K562 (cell line): Measurements from ENCODE around the gene SMC4.
A peak's percentile ranks its signal among the peaks of the same experiment; 100 is the strongest.

ENCODE experiments used
- CCAR2 ChIP-seq: fragments of 200-400 bp; formaldehyde crosslinking; IDR thresholded peaks from 2 replicates; pipeline ENCODE4 v1.6.1; 2017; ENCODE audit warnings: mild to moderate bottlenecking, low read depth, low read length
- CHD2 ChIP-seq: IDR thresholded peaks from 2 replicates; pipeline ENCODE4 v1.6.1; 2011; ENCODE audit warnings: low read depth, low read length
- CREM ChIP-seq: IDR thresholded peaks from 2 replicates; pipeline ENCODE4 v1.6.1; 2014; ENCODE audit warnings: antibody characterized with exemption, low read depth
- GTF2F1 ChIP-seq: IDR thresholded peaks from 2 replicates; pipeline ENCODE4 v1.6.1; 2011; ENCODE audit warnings: low read depth, low read length, improper control_type of control experiment
- NFE2 ChIP-seq: IDR thresholded peaks from 2 replicates; pipeline ENCODE4 v1.6.1; 2014; ENCODE audit warnings: antibody characterized with exemption, low read depth
- POLR2G ChIP-seq: fragments of 200-400 bp; formaldehyde crosslinking; IDR thresholded peaks from 2 replicates; pipeline ENCODE4 v1.6.1; 2017; ENCODE audit warnings: low read depth, mild to moderate bottlenecking, antibody characterized with exemption, low read length, moderate library complexity
- SIRT6 ChIP-seq: IDR thresholded peaks from one replicate; pipeline ENCODE4 v1.6.1; 2012; ENCODE audit warnings: low read depth, mild to moderate bottlenecking, control low read depth, inconsistent platforms, low read length, moderate library complexity
- SOX6 ChIP-seq: fragments of 450-650 bp; IDR thresholded peaks from 2 replicates; pipeline ENCODE4 v1.6.1; 2014; ENCODE audit warnings: mild to moderate bottlenecking
- TCF7L2 ChIP-seq: fragments of 150-350 bp; IDR thresholded peaks from 2 replicates; pipeline ENCODE4 v1.6.1; 2016; ENCODE audit warnings: low read depth, mild to moderate bottlenecking, low read length, moderate library complexity
- USF1 ChIP-seq: sonication (generic); formaldehyde crosslinking; IDR thresholded peaks from 2 replicates; pipeline ENCODE4 v1.9.0; 2022; ENCODE audit warnings: mild to moderate bottlenecking, missing genetic modification reagents
- ZNF347 ChIP-seq: fragments of 450-650 bp; formaldehyde crosslinking; IDR thresholded peaks from 2 replicates; pipeline ENCODE4 v1.4.0; 2020; ENCODE audit warnings: low read depth, mild to moderate bottlenecking, moderate library complexity
- TF ChIP-seq, protein P1 (sequence below), 2 experiments: fragments of 450-650 bp in 1 of 2; sonication (generic) in 1 of 2; formaldehyde crosslinking; conservative IDR thresholded peaks; 2 replicates each; pipeline versions ENCODE4 v1.4.0 to v1.8.1; 2020 to 2022; ENCODE audit warnings: mild to moderate bottlenecking in 1 of 2, missing genetic modification reagents in 1 of 2
- TF ChIP-seq, protein P2 (sequence below): sonication (generic); formaldehyde crosslinking; IDR thresholded peaks from 2 replicates; pipeline ENCODE4 v1.8.0; 2023; ENCODE audit warnings: missing genetic modification reagents, mild to moderate bottlenecking, borderline replicate concordance
- TF ChIP-seq, protein P3 (sequence below): sonication (generic); formaldehyde crosslinking; IDR thresholded peaks from 2 replicates; pipeline ENCODE4 v1.8.1; 2023; ENCODE audit warnings: mild to moderate bottlenecking, missing genetic modification reagents, moderate library complexity

- TF ChIP-seq, protein P1, sequence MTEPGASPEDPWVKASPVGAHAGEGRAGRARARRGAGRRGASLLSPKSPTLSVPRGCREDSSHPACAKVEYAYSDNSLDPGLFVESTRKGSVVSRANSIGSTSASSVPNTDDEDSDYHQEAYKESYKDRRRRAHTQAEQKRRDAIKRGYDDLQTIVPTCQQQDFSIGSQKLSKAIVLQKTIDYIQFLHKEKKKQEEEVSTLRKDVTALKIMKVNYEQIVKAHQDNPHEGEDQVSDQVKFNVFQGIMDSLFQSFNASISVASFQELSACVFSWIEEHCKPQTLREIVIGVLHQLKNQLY (CRISPR knock-in tag; conservative IDR thresholded peaks at IDR 0.05) = no peak
- 0 out of 2 replicates have a peak, but pooled peaks have one; percentile 18 for TF ChIP-seq SOX6
- TF ChIP-seq, protein P2, sequence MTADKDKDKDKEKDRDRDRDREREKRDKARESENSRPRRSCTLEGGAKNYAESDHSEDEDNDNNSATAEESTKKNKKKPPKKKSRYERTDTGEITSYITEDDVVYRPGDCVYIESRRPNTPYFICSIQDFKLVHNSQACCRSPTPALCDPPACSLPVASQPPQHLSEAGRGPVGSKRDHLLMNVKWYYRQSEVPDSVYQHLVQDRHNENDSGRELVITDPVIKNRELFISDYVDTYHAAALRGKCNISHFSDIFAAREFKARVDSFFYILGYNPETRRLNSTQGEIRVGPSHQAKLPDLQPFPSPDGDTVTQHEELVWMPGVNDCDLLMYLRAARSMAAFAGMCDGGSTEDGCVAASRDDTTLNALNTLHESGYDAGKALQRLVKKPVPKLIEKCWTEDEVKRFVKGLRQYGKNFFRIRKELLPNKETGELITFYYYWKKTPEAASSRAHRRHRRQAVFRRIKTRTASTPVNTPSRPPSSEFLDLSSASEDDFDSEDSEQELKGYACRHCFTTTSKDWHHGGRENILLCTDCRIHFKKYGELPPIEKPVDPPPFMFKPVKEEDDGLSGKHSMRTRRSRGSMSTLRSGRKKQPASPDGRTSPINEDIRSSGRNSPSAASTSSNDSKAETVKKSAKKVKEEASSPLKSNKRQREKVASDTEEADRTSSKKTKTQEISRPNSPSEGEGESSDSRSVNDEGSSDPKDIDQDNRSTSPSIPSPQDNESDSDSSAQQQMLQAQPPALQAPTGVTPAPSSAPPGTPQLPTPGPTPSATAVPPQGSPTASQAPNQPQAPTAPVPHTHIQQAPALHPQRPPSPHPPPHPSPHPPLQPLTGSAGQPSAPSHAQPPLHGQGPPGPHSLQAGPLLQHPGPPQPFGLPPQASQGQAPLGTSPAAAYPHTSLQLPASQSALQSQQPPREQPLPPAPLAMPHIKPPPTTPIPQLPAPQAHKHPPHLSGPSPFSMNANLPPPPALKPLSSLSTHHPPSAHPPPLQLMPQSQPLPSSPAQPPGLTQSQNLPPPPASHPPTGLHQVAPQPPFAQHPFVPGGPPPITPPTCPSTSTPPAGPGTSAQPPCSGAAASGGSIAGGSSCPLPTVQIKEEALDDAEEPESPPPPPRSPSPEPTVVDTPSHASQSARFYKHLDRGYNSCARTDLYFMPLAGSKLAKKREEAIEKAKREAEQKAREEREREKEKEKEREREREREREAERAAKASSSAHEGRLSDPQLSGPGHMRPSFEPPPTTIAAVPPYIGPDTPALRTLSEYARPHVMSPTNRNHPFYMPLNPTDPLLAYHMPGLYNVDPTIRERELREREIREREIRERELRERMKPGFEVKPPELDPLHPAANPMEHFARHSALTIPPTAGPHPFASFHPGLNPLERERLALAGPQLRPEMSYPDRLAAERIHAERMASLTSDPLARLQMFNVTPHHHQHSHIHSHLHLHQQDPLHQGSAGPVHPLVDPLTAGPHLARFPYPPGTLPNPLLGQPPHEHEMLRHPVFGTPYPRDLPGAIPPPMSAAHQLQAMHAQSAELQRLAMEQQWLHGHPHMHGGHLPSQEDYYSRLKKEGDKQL (CRISPR knock-in tag) = no peak
- no peak for TF ChIP-seq CHD2
- no peak for TF ChIP-seq CREM
- TF ChIP-seq NFE2 = peak; percentile 36; the same call in 1 of the 2 replicates
- no peak for TF ChIP-seq CCAR2
- no peak for TF ChIP-seq TCF7L2
- no peak for TF ChIP-seq SIRT6
- TF ChIP-seq, protein P3, sequence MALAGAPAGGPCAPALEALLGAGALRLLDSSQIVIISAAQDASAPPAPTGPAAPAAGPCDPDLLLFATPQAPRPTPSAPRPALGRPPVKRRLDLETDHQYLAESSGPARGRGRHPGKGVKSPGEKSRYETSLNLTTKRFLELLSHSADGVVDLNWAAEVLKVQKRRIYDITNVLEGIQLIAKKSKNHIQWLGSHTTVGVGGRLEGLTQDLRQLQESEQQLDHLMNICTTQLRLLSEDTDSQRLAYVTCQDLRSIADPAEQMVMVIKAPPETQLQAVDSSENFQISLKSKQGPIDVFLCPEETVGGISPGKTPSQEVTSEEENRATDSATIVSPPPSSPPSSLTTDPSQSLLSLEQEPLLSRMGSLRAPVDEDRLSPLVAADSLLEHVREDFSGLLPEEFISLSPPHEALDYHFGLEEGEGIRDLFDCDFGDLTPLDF (CRISPR knock-in tag) = no peak
- no peak for TF ChIP-seq USF1 (CRISPR knock-in tag)
- no peak for TF ChIP-seq ZNF347 (CRISPR knock-in tag)
- no peak for TF ChIP-seq POLR2G
- TF ChIP-seq GTF2F1 = no peak
Measured at GRCh38 chr3:160451602-160452001, 52.2 kb downstream of the SMC4 start.
